CD4-positive, CD25-positive, alpha-beta regulatory T cell (primary cell): ENCODE data around the gene ZNF726. TPM values are rescaled to one million over a fixed set of nuclear protein-coding genes. Genes with fewer than 3 reads are reported as not detected.
"Not testable (repeated sequence)": the region's sequence is repeated elsewhere in the genome, so short reads cannot be mapped to it uniquely, and the experiment has no call there.

ENCODE experiments used
- ATAC-seq, 2 donors: fragments of 150-1000 bp; cut with Tn5 transposase; one replicate each; pipeline ENCODE4 v1.10.0; 2021; ENCODE audit warnings: low read depth in 2 of 2, moderate number of reproducible peaks in 2 of 2, moderate library complexity in 1 of 2
- DNase-seq, 3 donors: peaks; one replicate each; pipeline versions ENCODE4 v3.0.0 to v3.0.0-alpha.2; 2012 to 2022; ENCODE audit warnings: mixed read lengths in 1 of 3
- H3K27ac ChIP-seq: one replicate; pipeline ENCODE4 v1.7.0; 2013; ENCODE audit warnings: mild to moderate bottlenecking, low read length; ENCODE audit not compliant: insufficient read depth, poor library complexity, severe bottlenecking
- H3K27me3 ChIP-seq: one replicate; pipeline ENCODE4 v1.7.0; 2013; ENCODE audit warnings: low read length; ENCODE audit not compliant: control insufficient read depth, insufficient read depth
- H3K36me3 ChIP-seq: one replicate; pipeline ENCODE4 v1.7.0; 2013; ENCODE audit warnings: mild to moderate bottlenecking, low read length, moderate library complexity; ENCODE audit not compliant: control insufficient read depth, insufficient read depth
- H3K4me1 ChIP-seq: 2 replicates; pipeline ENCODE4 v1.7.0; 2013; ENCODE audit warnings: mild to moderate bottlenecking, low read length; ENCODE audit not compliant: insufficient read depth, control insufficient read depth, poor library complexity, severe bottlenecking
- H3K4me3 ChIP-seq: one replicate; pipeline ENCODE4 v1.7.0; 2013; ENCODE audit warnings: low read depth, mild to moderate bottlenecking, low read length, moderate library complexity
- H3K9me3 ChIP-seq, 2 experiments: 1 replicate in 1 of 2; 2 replicates in 1 of 2; pipeline ENCODE4 v1.7.0; 2013; ENCODE audit warnings: low read length in 2 of 2, mild to moderate bottlenecking in 1 of 2, moderate library complexity in 1 of 2; ENCODE audit not compliant: control insufficient read depth in 2 of 2
- H3K27ac Mint-ChIP-seq, 3 donors: one replicate each; pipeline ENCODE4 v1.8.0; 2020 to 2022; ENCODE audit warnings: mild to moderate bottlenecking in 3 of 3, mixed read lengths in 3 of 3, moderate library complexity in 2 of 3
- H3K27me3 Mint-ChIP-seq: one replicate; pipeline ENCODE4 v1.8.0; 2022; ENCODE audit warnings: mild to moderate bottlenecking, mixed read lengths
- H3K36me3 Mint-ChIP-seq: one replicate; pipeline ENCODE4 v1.8.0; 2020; ENCODE audit warnings: mixed read lengths
- H3K4me1 Mint-ChIP-seq, 4 donors: one replicate each; pipeline ENCODE4 v1.8.0; 2020 to 2022; ENCODE audit warnings: mixed read lengths in 4 of 4, mild to moderate bottlenecking in 1 of 4
- H3K4me3 Mint-ChIP-seq, 4 donors: one replicate each; pipeline ENCODE4 v1.8.0; 2020 to 2022; ENCODE audit warnings: mild to moderate bottlenecking in 4 of 4, mixed read lengths in 4 of 4, moderate library complexity in 3 of 4
- H3K9me3 Mint-ChIP-seq, 7 donors: one replicate each; pipeline ENCODE4 v1.8.0; 2020 to 2022; ENCODE audit warnings: mixed read lengths in 7 of 7, mild to moderate bottlenecking in 3 of 7, moderate library complexity in 2 of 7
- polyA plus RNA-seq, 4 donors: library from polyadenylated mRNA; unstranded; fragments of 300-500 nt; fragmentation: Illumina TruSeq; gene quantifications; one replicate each; pipeline ENCODE4 v1.2.3, GENCODE V29; 2021
- total RNA-seq: library from RNA; stranded (reverse); gene quantifications from one replicate; pipeline ENCODE4 v1.2.3, GENCODE V29; 2022

ZNF726 gene
- total and polyA plus RNA-seq, 5 donors from 2014 or later: 1.3 to 4.4 (median 2.1) TPM

DNA sequence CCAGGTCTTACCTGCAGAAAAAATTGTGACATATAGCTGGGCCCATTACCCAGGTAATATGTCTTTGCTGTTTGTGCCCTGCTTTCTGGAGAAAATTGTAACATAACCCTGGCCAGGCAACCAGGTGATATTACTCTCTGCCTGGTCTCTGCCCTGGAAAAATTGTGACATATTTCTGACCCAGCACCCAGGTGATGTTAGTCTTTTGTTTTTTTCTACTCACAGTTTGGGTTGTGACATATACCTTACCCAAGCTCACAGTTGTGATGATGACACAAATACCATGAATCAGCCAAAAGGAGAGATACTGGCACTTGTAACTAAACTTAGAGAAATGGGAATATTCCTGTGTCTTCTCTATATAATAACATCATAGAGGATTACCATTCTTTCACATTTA lies 6.5 kb upstream of the ZNF726 start:
- H3K4me3 Mint-ChIP-seq: no peak overlapping the region
- Histone ChIP-seq H3K4me1 (no peaks in the 10 kb centered on the region), H3K9me3 (peaks cover 13 to 27% of the 10 kb centered on the region in 2 experiments), H3K36me3 (no peaks in the 10 kb centered on the region), H3K27ac (no peak overlapping the region), H3K4me3 (no peak overlapping the region), H3K27me3 (no peaks in the 10 kb centered on the region)
- no peak overlapping the region for H3K27ac Mint-ChIP-seq
- peaks cover 0 to 27% (median 8%) of the 10 kb centered on the region in 7 donors for H3K9me3 Mint-ChIP-seq
- H3K36me3 Mint-ChIP-seq: peaks cover 6% of the 10 kb centered on the region
- H3K4me1 Mint-ChIP-seq: no peaks in the 10 kb centered on the region
- no peaks in the 10 kb centered on the region for H3K27me3 Mint-ChIP-seq
- DNase-seq: no peak
- ATAC-seq: no peak

DNA sequence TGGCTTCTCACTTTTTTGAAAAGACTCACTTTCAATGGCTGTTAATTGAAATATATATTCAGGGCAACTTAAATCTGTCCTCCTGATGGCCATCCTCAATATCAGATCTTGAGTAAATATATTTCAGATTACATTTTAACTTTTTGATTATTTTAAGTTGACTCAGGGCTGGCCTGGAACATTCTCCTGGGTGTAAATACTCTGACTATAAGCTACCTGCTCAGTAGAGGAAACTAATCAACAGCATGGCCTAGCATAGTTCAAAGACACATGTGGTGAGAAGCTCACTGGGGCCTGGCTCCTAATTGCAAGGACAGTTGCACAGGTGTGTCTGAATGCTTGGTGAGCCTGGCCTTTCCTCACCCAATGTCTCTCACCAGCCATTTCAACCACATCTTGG lies 5.5 kb upstream of the ZNF726 start:
- peaks cover 6% of the 10 kb centered on the region for H3K36me3 Mint-ChIP-seq
- peaks cover 0 to 19% (median 6%) of the 10 kb centered on the region in 7 donors for H3K9me3 Mint-ChIP-seq

DNA sequence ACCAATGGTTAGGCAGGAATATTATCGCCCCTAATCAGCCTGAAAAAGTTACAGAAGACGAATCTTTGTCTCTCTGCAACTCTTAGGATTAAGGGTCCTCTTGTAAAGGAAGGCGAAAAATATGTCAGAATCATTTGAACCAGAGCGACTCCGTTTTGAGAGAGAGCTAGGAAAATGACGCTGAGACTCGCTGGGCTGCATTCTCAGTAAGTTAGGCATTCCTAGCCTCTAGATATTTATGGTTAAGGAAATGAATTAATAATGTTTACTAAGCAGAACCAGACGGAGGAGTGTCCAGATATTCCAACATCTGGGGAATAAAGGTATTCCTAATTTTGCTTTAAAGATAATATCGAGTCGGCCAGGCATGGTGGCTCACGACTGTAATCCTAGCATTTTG lies 755 bp upstream of the ZNF726 start:
- Histone ChIP-seq H3K4me3 (no peak overlapping the region), H3K27ac (no peak overlapping the region), H3K9me3 (no peaks in the 10 kb centered on the region), H3K36me3 (no peaks in the 10 kb centered on the region), H3K27me3 (no peaks in the 10 kb centered on the region), H3K4me1 (peaks cover 6% of the 10 kb centered on the region)
- Mint-ChIP-seq H3K4me3 (peak overlapping the region; percentile 91 to 98 (median 94)), H3K27ac (peak overlapping the region in 2 of 3 donors; percentile 91 to 93), H3K36me3 (peaks cover 4% of the 10 kb centered on the region), H3K4me1 (peaks cover 0 to 29% (median 14%) of the 10 kb centered on the region in 4 donors), H3K9me3 (peaks cover 0 to 3% (median 0%) of the 10 kb centered on the region in 7 donors), H3K27me3 (no peaks in the 10 kb centered on the region)
- DNase-seq: no peak
- ATAC-seq: no peak

More for the DNA sequence above, 5.5 kb upstream of the ZNF726 start:
- Histone ChIP-seq H3K4me3 (no peak overlapping the region), H3K36me3 (no peaks in the 10 kb centered on the region), H3K27me3 (no peaks in the 10 kb centered on the region), H3K27ac (no peak overlapping the region), H3K4me1 (no peaks in the 10 kb centered on the region), H3K9me3 (peaks cover 9 to 17% of the 10 kb centered on the region in 2 experiments)
- Mint-ChIP-seq H3K27me3 (no peaks in the 10 kb centered on the region), H3K4me3 (no peak overlapping the region), H3K27ac (no peak overlapping the region), H3K4me1 (peaks cover 0 to under 1% (median 0%) of the 10 kb centered on the region in 4 donors)
- ATAC-seq: no peak
- no peak for DNase-seq

DNA sequence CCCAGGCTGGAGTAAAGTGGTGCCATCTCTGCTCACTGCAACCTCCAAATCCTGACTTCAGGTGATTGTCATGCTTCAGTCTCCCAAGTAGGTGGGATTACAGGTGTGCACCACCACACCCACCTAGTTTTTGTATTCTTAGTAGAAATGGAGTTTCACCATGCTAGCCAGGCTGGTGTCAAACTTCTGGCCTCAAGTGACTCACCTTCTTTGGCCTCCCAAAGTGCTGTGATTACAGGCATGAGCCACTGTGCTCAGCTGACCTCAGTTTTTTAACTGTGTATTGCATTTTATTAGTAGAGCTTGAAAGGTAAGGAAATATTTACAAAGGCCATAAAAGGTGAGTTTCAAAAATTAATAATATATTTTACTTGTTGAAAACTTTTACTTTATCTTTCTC lies 2.3 kb downstream of the ZNF726 start:
- ATAC-seq (no peak), DNase-seq (no peak)
- Mint-ChIP-seq H3K36me3 (peaks cover 20% of the 10 kb centered on the region), H3K9me3 (peaks cover 0 to 3% (median 0%) of the 10 kb centered on the region in 7 donors), H3K4me1 (peaks cover 2 to 29% (median 16%) of the 10 kb centered on the region in 4 donors), H3K4me3 (peak overlapping the region in 1 of 4 donors; percentile 52), H3K27ac (peak overlapping the region in 1 of 3 donors; percentile 36), H3K27me3 (no peaks in the 10 kb centered on the region)
- no peaks in the 10 kb centered on the region for H3K27me3 ChIP-seq
- peaks cover 0 to 2% of the 10 kb centered on the region in 2 experiments for H3K9me3 ChIP-seq
- H3K36me3 ChIP-seq: peaks cover 18% of the 10 kb centered on the region
- H3K27ac ChIP-seq: no peak overlapping the region
- H3K4me3 ChIP-seq: no peak overlapping the region
- peaks cover 6% of the 10 kb centered on the region for H3K4me1 ChIP-seq

DNA sequence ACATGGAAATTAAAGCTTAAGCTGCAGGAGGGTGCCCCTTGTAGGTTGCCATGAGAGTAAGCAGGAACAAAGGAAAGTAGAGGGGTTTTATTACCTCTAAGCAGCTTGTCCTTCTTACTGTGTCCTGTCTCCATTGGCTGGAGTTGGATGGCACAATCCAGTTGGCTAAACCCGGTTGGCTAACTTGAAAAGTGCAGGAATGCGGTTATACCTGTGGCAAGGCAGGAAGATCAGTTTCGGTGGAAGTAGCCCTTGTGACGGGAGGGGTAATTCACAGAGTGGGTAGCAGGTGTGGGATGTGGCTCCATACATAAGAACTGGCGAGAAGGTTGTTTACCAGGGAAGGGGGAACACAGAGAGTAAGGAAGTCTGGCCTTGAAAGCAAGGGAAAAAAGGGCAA lies 3.2 kb downstream of the ZNF726 start:
- DNase-seq (no peak), ATAC-seq (no peak)
- Histone ChIP-seq H3K9me3 (peaks cover 0 to 2% of the 10 kb centered on the region in 2 experiments), H3K27ac (no peak overlapping the region), H3K27me3 (no peaks in the 10 kb centered on the region), H3K4me3 (no peak overlapping the region), H3K4me1 (peaks cover 6% of the 10 kb centered on the region), H3K36me3 (peaks cover 18% of the 10 kb centered on the region)
- Mint-ChIP-seq H3K36me3 (peaks cover 24% of the 10 kb centered on the region), H3K27me3 (no peaks in the 10 kb centered on the region), H3K27ac (no peak overlapping the region), H3K4me1 (peaks cover 2 to 29% (median 17%) of the 10 kb centered on the region in 4 donors), H3K9me3 (peaks cover 0 to 3% (median 0%) of the 10 kb centered on the region in 7 donors), H3K4me3 (no peak overlapping the region)

DNA sequence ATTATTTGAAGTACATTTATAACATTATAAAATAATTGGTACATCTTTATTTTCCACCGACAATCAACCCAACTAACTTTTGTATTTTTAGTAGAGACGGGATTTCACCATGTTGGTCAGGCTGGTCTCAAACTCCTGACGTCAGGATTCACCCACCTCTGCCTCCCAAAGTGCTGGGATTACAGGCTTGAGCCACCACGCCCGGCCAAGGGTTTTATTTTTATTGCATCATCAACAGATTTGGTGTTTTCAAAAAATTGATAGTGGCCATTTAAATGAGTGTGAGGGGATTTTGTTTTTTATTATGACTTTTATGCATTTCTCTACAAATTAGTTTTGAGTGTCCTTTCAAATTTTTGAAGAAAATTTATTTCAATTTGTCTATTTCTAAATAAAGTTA lies 10.6 kb downstream of the ZNF726 start:
- ATAC-seq (no peak), DNase-seq (no peak)
- Histone ChIP-seq H3K27me3 (no peaks in the 10 kb centered on the region), H3K9me3 (peaks cover 8 to 14% of the 10 kb centered on the region in 2 experiments), H3K4me1 (no peaks in the 10 kb centered on the region), H3K36me3 (peaks cover 11% of the 10 kb centered on the region), H3K4me3 (no peak overlapping the region), H3K27ac (no peak overlapping the region)
- Mint-ChIP-seq H3K27me3 (no peaks in the 10 kb centered on the region), H3K4me3 (no peak overlapping the region), H3K4me1 (peaks cover 0 to 5% (median under 1%) of the 10 kb centered on the region in 4 donors), H3K27ac (no peak overlapping the region), H3K9me3 (peaks cover 0 to 12% (median 5%) of the 10 kb centered on the region in 7 donors), H3K36me3 (peaks cover 34% of the 10 kb centered on the region)

DNA sequence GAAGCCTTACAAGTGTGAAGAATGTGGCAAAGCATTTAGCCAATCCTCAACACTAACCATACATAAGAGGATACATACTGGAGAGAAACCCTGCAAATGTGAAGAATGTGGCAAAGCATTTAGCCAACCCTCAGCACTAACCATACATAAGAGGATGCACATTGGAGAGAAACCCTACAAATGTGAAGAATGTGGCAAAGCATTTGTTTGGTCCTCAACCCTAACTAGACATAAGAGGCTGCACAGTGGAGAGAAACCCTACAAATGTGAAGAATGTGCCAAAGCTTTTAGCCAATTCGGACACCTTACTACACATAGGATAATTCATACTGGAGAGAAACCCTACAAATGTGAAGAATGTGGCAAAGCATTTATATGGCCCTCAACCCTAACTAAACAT lies 18.2 kb downstream of the ZNF726 start:
- Histone ChIP-seq H3K36me3 (no peaks in the 10 kb centered on the region), H3K4me3 (no peak overlapping the region), H3K27me3 (no peaks in the 10 kb centered on the region), H3K9me3 (peaks cover 52 to 54% of the 10 kb centered on the region in 2 experiments), H3K27ac (no peak overlapping the region), H3K4me1 (no peaks in the 10 kb centered on the region)
- H3K9me3 Mint-ChIP-seq: peaks cover 0 to 56% (median 20%) of the 10 kb centered on the region in 7 donors
- H3K27ac Mint-ChIP-seq: no peak overlapping the region
- no peaks in the 10 kb centered on the region for H3K4me1 Mint-ChIP-seq
- DNase-seq (no peak), ATAC-seq (no peak)
- H3K36me3 Mint-ChIP-seq: peaks cover 3% of the 10 kb centered on the region
- H3K27me3 Mint-ChIP-seq: no peaks in the 10 kb centered on the region
- no peak overlapping the region for H3K4me3 Mint-ChIP-seq

DNA sequence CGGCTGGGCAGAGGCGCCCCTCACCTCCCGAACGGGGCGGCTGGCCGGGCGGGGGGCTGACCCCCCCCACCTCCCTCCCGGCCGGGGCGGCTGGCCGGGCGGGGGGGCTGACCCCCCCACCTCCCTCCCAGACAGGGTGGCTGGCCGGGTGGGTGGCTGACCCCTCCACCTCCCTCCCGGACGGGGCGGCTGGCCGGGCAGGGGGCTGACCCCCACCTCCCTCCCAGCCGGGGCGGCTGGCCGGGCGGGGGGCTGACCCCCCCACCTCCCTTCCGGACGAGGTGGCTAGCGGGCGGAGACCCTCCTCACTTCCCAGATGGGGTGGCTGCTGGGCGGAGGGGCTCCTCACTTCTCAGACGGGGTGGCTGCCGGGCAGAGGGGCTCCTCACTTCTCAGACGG lies 22.3 kb downstream of the ZNF726 start:
- H3K9me3 Mint-ChIP-seq: peaks cover 0 to 65% (median 22%) of the 10 kb centered on the region in 7 donors
- not testable (repeated sequence) for H3K27me3 ChIP-seq, H3K4me3 Mint-ChIP-seq, H3K27me3 Mint-ChIP-seq, H3K36me3 Mint-ChIP-seq, ATAC-seq, H3K36me3 ChIP-seq, H3K27ac ChIP-seq, DNase-seq, H3K27ac Mint-ChIP-seq, H3K4me1 Mint-ChIP-seq, H3K4me3 ChIP-seq, H3K4me1 ChIP-seq
- H3K9me3 ChIP-seq: peaks cover 40 to 56% of the 10 kb centered on the region in 2 experiments
